CD4-positive, alpha-beta T cell (primary cell): ENCODE measurements around the gene AFAP1. TPM values are rescaled to one million over a fixed set of nuclear protein-coding genes. Genes with fewer than 3 reads are reported as not detected.

ENCODE experiments used
- ATAC-seq: fragments of 200-7000 bp; cut with Tn5 transposase; one replicate; pipeline ENCODE4 v1.10.0; 2022; ENCODE audit warnings: mild to moderate bottlenecking; ENCODE audit not compliant: poor library complexity
- CTCF ChIA-PET: fragments of 350-600 bp; sonication (Branson Sonifier 250); formaldehyde crosslinking; loops from one replicate; lab custom pipeline; 2021; ENCODE audit warnings: antibody characterized with exemption, inconsistent platforms; lab: Charles Lee
- POLR2A ChIA-PET: fragments of 350-600 bp; sonication (Branson Sonifier 250); formaldehyde crosslinking; loops from one replicate; lab custom pipeline; 2021; ENCODE audit warnings: antibody characterized with exemption, inconsistent platforms; lab: Charles Lee
- DNase-seq, 14 experiments: peaks; one replicate each; pipeline ENCODE4 v3.0.0-alpha.2; 2013 to 2020; ENCODE audit warnings: mixed read lengths in 2 of 14
- H3K27ac ChIP-seq, 2 donors: one replicate each; pipeline versions ENCODE4 v1.5.1 to v1.7.0; 2013; ENCODE audit warnings: low read length in 2 of 2, low read depth in 1 of 2, mild to moderate bottlenecking in 1 of 2
- H3K27me3 ChIP-seq, 2 experiments: 1 replicate in 1 of 2; 2 replicates in 1 of 2; pipeline versions ENCODE4 v1.6.1 to v1.7.0; 2013; ENCODE audit warnings: low read length in 2 of 2, control low read depth in 1 of 2, mild to moderate bottlenecking in 1 of 2, moderate library complexity in 1 of 2; ENCODE audit not compliant: insufficient read depth in 2 of 2, control insufficient read depth in 1 of 2
- H3K36me3 ChIP-seq: one replicate; pipeline ENCODE4 v1.6.1; 2013; ENCODE audit warnings: low read length, control low read depth; ENCODE audit not compliant: insufficient read depth
- H3K4me1 ChIP-seq: one replicate; pipeline ENCODE4 v1.6.1; 2013; ENCODE audit warnings: low read length, control low read depth; ENCODE audit not compliant: insufficient read depth
- H3K4me3 ChIP-seq: one replicate; pipeline ENCODE4 v1.5.1; 2013; ENCODE audit warnings: mild to moderate bottlenecking, low read length, moderate library complexity
- H3K9me3 ChIP-seq, 2 experiments: 1 replicate in 1 of 2; 2 replicates in 1 of 2; pipeline versions ENCODE4 v1.6.1 to v1.7.0; 2013; ENCODE audit warnings: low read length in 2 of 2, mild to moderate bottlenecking in 2 of 2, control low read depth in 1 of 2, moderate library complexity in 1 of 2; ENCODE audit not compliant: control insufficient read depth in 1 of 2, insufficient read depth in 1 of 2
- H3K27ac Mint-ChIP-seq: one replicate; pipeline ENCODE4 v1.8.0; 2020; ENCODE audit warnings: mixed read lengths
- H3K27me3 Mint-ChIP-seq: one replicate; pipeline ENCODE4 v1.8.0; 2021; ENCODE audit warnings: mixed read lengths
- H3K36me3 Mint-ChIP-seq: one replicate; pipeline ENCODE4 v1.8.0; 2021; ENCODE audit warnings: low read depth, mixed read lengths
- H3K4me1 Mint-ChIP-seq: one replicate; pipeline ENCODE4 v1.8.0; 2021; ENCODE audit warnings: low read depth, mixed read lengths
- H3K4me3 Mint-ChIP-seq: one replicate; pipeline ENCODE4 v1.8.0; 2020; ENCODE audit warnings: mild to moderate bottlenecking, mixed read lengths
- H3K9me3 Mint-ChIP-seq: one replicate; pipeline ENCODE4 v1.8.0; 2020; ENCODE audit warnings: mixed read lengths
- intact Hi-C, 2 experiments: fragments of 100-400 bp; cut with DNase I in 1 of 2; cut with micrococcal nuclease in 1 of 2; formaldehyde crosslinking; loops; one replicate each; pipeline versions ENCODE4 v1.15.1 to v1.9.0; 2023 to 2025; cut with DNase I, micrococcal nuclease
- total RNA-seq, 174 experiments: library from RNA in 2 of 174; stranded (reverse) in 2 of 174; gene quantifications; one replicate each; pipeline ENCODE4 v1.2.3 and lab custom pipeline; 2021 to 2026
- TF ChIP-seq, protein P1 (sequence below): fragments of 200-600 bp; IDR thresholded peaks from one replicate; pipeline ENCODE4 v1.8.0; 2022; ENCODE audit warnings: antibody characterized with exemption, mild to moderate bottlenecking

Gene AFAP1
- total RNA-seq, 2 experiments from 2014 or later: 9.8 to 10.9 TPM

DNA sequence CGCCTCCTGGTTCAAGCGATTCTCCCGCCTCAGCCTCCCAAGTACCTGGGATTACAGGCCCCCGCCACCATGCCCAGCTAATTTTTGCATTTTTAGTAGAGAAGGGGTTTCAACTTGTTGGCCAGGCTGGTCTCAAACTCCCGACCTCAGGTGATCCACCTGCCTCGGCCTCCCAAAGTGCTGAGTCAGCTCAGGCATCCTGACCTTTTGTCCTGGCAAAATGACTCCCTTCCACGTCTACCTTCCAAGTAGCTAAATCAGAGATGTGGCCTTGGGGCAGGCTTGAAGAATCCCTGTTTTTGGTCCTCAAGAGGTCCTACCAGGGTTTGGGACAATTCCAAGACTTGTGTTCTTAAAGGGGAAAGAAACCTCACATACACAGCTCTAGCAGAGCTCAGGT is 12.8 kb downstream of the AFAP1 start:
- H3K9me3 Mint-ChIP-seq: peaks cover 2% of the 10 kb centered on the region
- H3K27me3 ChIP-seq: no peaks in the 10 kb centered on the region
- H3K4me1 Mint-ChIP-seq: peaks cover 15% of the 10 kb centered on the region
- ChIA-PET CTCF (interaction anchor here (0.9 to 1.6 kb wide), 2 partner anchors 10 to 18 kb away, joined by 3 read pairs; no protein-coding TSS in a partner anchor), POLR2A (interaction anchor here (0.9 kb wide), 1 partner anchor 63 kb away, joined by 3 read pairs; no protein-coding TSS in a partner anchor)
- H3K36me3 Mint-ChIP-seq: no peaks in the 10 kb centered on the region
- TF ChIP-seq, protein P1, sequence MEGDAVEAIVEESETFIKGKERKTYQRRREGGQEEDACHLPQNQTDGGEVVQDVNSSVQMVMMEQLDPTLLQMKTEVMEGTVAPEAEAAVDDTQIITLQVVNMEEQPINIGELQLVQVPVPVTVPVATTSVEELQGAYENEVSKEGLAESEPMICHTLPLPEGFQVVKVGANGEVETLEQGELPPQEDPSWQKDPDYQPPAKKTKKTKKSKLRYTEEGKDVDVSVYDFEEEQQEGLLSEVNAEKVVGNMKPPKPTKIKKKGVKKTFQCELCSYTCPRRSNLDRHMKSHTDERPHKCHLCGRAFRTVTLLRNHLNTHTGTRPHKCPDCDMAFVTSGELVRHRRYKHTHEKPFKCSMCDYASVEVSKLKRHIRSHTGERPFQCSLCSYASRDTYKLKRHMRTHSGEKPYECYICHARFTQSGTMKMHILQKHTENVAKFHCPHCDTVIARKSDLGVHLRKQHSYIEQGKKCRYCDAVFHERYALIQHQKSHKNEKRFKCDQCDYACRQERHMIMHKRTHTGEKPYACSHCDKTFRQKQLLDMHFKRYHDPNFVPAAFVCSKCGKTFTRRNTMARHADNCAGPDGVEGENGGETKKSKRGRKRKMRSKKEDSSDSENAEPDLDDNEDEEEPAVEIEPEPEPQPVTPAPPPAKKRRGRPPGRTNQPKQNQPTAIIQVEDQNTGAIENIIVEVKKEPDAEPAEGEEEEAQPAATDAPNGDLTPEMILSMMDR: no peak
- H3K4me3 ChIP-seq: no peak overlapping the region
- no peak for DNase-seq
- H3K27me3 Mint-ChIP-seq: no peaks in the 10 kb centered on the region
- no peak overlapping the region for H3K27ac ChIP-seq
- H3K4me1 ChIP-seq: peaks cover 4% of the 10 kb centered on the region
- H3K27ac Mint-ChIP-seq: no peak overlapping the region
- H3K9me3 ChIP-seq: peaks cover 0 to 10% of the 10 kb centered on the region in 2 experiments
- H3K36me3 ChIP-seq: no peaks in the 10 kb centered on the region
- no peak for ATAC-seq
- intact Hi-C loops: no loop called here
- no peak overlapping the region for H3K4me3 Mint-ChIP-seq

DNA sequence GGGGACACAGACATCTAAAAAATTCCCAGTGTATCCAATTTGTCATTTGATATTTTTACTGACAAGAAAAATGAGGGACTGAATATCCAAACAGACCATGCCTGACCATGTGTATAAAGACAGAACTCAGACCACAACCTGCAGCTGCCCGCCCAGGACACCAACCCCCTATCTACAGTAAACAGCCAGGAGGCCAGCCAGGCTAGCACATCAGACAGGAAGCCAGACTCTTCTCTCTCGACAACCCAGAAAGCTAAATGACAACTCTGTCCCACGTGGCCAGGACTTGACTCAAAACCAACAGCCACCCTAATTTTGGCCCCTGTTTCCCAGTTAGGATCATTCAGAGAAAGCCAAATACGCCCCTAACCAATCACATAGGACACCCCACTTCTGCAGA is 15.1 kb downstream of the AFAP1 start:
- CTCF ChIA-PET: no interaction called here
- no peaks in the 10 kb centered on the region for H3K27me3 ChIP-seq
- intact Hi-C loops: no loop called here
- DNase-seq: no peak
- TF ChIP-seq, protein P1: no peak
- H3K36me3 ChIP-seq: no peaks in the 10 kb centered on the region
- no peak for ATAC-seq
- Mint-ChIP-seq H3K27ac (no peak overlapping the region), H3K4me1 (peaks cover 10% of the 10 kb centered on the region), H3K27me3 (no peaks in the 10 kb centered on the region), H3K9me3 (peaks cover 2% of the 10 kb centered on the region), H3K4me3 (no peak overlapping the region), H3K36me3 (no peaks in the 10 kb centered on the region)
- H3K27ac ChIP-seq: no peak overlapping the region
- peaks cover 0 to 10% of the 10 kb centered on the region in 2 experiments for H3K9me3 ChIP-seq
- H3K4me1 ChIP-seq: peaks cover 2% of the 10 kb centered on the region
- no peak overlapping the region for H3K4me3 ChIP-seq
- POLR2A ChIA-PET: no interaction called here

DNA sequence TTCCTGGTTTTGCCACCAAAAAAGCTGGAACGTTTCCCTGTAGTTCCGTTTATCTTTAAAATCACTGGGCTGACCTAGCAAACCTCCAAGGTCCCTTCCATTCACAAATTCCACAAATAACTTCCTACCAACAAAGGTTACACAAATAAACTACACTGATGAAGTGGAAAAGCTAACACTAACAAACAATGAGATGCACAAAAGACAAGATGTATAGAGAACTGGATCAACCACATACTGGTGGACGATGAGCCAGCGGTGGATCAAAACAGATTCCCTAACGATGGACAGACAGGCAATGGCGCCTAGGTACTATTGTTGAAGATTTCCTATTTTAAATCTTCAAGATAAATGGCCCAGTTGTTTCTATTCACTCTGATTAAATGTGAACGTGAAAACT is 15.5 kb downstream of the AFAP1 start:
- POLR2A ChIA-PET: no interaction called here
- H3K27ac Mint-ChIP-seq: no peak overlapping the region
- CTCF ChIA-PET: no interaction called here
- no peak overlapping the region for H3K4me3 Mint-ChIP-seq
- TF ChIP-seq, protein P1: no peak
- H3K27me3 Mint-ChIP-seq: no peaks in the 10 kb centered on the region
- H3K27ac ChIP-seq: no peak overlapping the region
- no peaks in the 10 kb centered on the region for H3K27me3 ChIP-seq
- ATAC-seq (no peak), DNase-seq (no peak)
- H3K36me3 Mint-ChIP-seq: no peaks in the 10 kb centered on the region
- H3K9me3 ChIP-seq: peaks cover 0 to 10% of the 10 kb centered on the region in 2 experiments
- H3K4me1 ChIP-seq: no peaks in the 10 kb centered on the region
- H3K9me3 Mint-ChIP-seq: peaks cover 2% of the 10 kb centered on the region
- H3K4me1 Mint-ChIP-seq: peaks cover 6% of the 10 kb centered on the region
- no peaks in the 10 kb centered on the region for H3K36me3 ChIP-seq
- no peak overlapping the region for H3K4me3 ChIP-seq
- intact Hi-C loops: no loop called here
